CD14-positive monocyte (primary cell): ENCODE data around the gene CD24. TPM values are rescaled to one million over a fixed set of nuclear protein-coding genes. Genes with fewer than 3 reads are reported as not detected.
"Not testable (repeated sequence)": the region's sequence is repeated elsewhere in the genome, so short reads cannot be mapped to it uniquely, and the experiment has no call there.

Source experiments
- DNase-seq, 3 donors: peaks; one replicate each; pipeline ENCODE4 v3.0.0-alpha.2; 2011 to 2022
- H2AFZ ChIP-seq: 2 replicates; pipeline ENCODE4 v1.6.0; 2012; ENCODE audit warnings: mild to moderate bottlenecking, low read depth, low read length, inconsistent platforms; ENCODE audit not compliant: insufficient read depth, poor library complexity, severe bottlenecking
- H3K27ac ChIP-seq, 2 donors: 1 replicate in 1 of 2; 2 replicates in 1 of 2; pipeline ENCODE4 v1.5.1; 2012 to 2013; ENCODE audit warnings: low read length in 2 of 2, control low read depth in 1 of 2, inconsistent platforms in 1 of 2, low read depth in 1 of 2, mild to moderate bottlenecking in 1 of 2
- H3K27me3 ChIP-seq, 2 donors: one replicate each; pipeline versions ENCODE4 v1.6.0 to v1.6.1; 2011 to 2013; ENCODE audit warnings: low read length in 2 of 2; ENCODE audit not compliant: control insufficient read depth in 2 of 2, insufficient read depth in 2 of 2
- H3K36me3 ChIP-seq, 2 donors: replicated peaks in 1 of 2; 1 replicate in 1 of 2; 2 replicates in 1 of 2; pipeline versions ENCODE4 v1.5.1 to v1.6.1; 2012 to 2013; ENCODE audit warnings: low read length in 2 of 2, control low read depth in 1 of 2, inconsistent platforms in 1 of 2, mild to moderate bottlenecking in 1 of 2; ENCODE audit not compliant: insufficient read depth in 2 of 2, control insufficient read depth in 1 of 2
- H3K4me1 ChIP-seq, 2 donors: 1 replicate in 1 of 2; 2 replicates in 1 of 2; pipeline versions ENCODE4 v1.5.1 to v1.6.1; 2012 to 2013; ENCODE audit warnings: low read length in 2 of 2, control low read depth in 1 of 2, inconsistent platforms in 1 of 2, mild to moderate bottlenecking in 1 of 2, moderate library complexity in 1 of 2; ENCODE audit not compliant: insufficient read depth in 2 of 2, control insufficient read depth in 1 of 2
- H3K4me2 ChIP-seq: replicated peaks from 2 replicates; pipeline ENCODE3; 2012; ENCODE audit warnings: low read length, moderate library complexity, mild to moderate bottlenecking; ENCODE audit not compliant: poor library complexity, severe bottlenecking; ENCODE audit errors: extremely low read depth
- H3K4me3 ChIP-seq, 3 experiments: fragments of 200-600 bp in 1 of 3; sonication (generic) in 1 of 3; replicated peaks in 1 of 3; 1 replicate in 2 of 3; 2 replicates in 1 of 3; pipeline ENCODE4 v1.5.1; 2011 to 2013; ENCODE audit warnings: low read length in 3 of 3, mild to moderate bottlenecking in 3 of 3, control low read depth in 2 of 3, low read depth in 2 of 3, inconsistent platforms in 1 of 3, moderate library complexity in 1 of 3
- H3K79me2 ChIP-seq: 2 replicates; pipeline ENCODE4 v1.6.0; 2012; ENCODE audit warnings: mild to moderate bottlenecking, control low read depth, inconsistent platforms, low read length, moderate library complexity; ENCODE audit not compliant: insufficient read depth
- H3K9ac ChIP-seq: 2 replicates; pipeline ENCODE4 v1.6.0; 2017; ENCODE audit warnings: low read length, mild to moderate bottlenecking; ENCODE audit not compliant: insufficient read depth, poor library complexity, severe bottlenecking
- H3K9me3 ChIP-seq, 2 donors: replicated peaks in 1 of 2; 1 replicate in 1 of 2; 2 replicates in 1 of 2; pipeline versions ENCODE4 v1.5.1 to v1.6.1; 2012 to 2013; ENCODE audit warnings: low read length in 2 of 2, control low read depth in 1 of 2; ENCODE audit not compliant: control insufficient read depth in 1 of 2, insufficient read depth in 1 of 2
- H4K20me1 ChIP-seq: 2 replicates; pipeline ENCODE4 v1.6.0; 2012; ENCODE audit warnings: mild to moderate bottlenecking, low read length, control low read depth, moderate library complexity; ENCODE audit not compliant: insufficient read depth
- H3K27ac Mint-ChIP-seq, 7 donors: one replicate each; pipeline ENCODE4 v1.8.0; 2020; ENCODE audit warnings: mild to moderate bottlenecking in 7 of 7, mixed read lengths in 7 of 7, moderate library complexity in 6 of 7, inconsistent platforms in 2 of 7
- H3K27me3 Mint-ChIP-seq, 3 donors: one replicate each; pipeline ENCODE4 v1.8.0; 2021 to 2022; ENCODE audit warnings: low read depth in 3 of 3, mild to moderate bottlenecking in 3 of 3, mixed read lengths in 3 of 3, moderate library complexity in 3 of 3, inconsistent platforms in 1 of 3
- H3K36me3 Mint-ChIP-seq, 2 donors: one replicate each; pipeline ENCODE4 v1.8.0; 2020; ENCODE audit warnings: mixed read lengths in 2 of 2, inconsistent platforms in 1 of 2, mild to moderate bottlenecking in 1 of 2
- H3K4me1 Mint-ChIP-seq: one replicate; pipeline ENCODE4 v1.8.0; 2020; ENCODE audit warnings: mild to moderate bottlenecking, mixed read lengths
- H3K4me3 Mint-ChIP-seq, 2 donors: one replicate each; pipeline ENCODE4 v1.8.0; 2020; ENCODE audit warnings: mild to moderate bottlenecking in 2 of 2, mixed read lengths in 2 of 2, moderate library complexity in 1 of 2
- H3K9me3 Mint-ChIP-seq, 7 donors: one replicate each; pipeline ENCODE4 v1.8.0; 2020 to 2022; ENCODE audit warnings: mixed read lengths in 7 of 7, mild to moderate bottlenecking in 6 of 7, moderate library complexity in 6 of 7, inconsistent platforms in 2 of 7
- WGBS: methylation state at CpG from one replicate; pipeline ENCODE4 v1.1.5; 2013; ENCODE audit warnings: missing lambda C conversion rate; ENCODE audit not compliant: insufficient coverage; 5-methylcytosine and 5-hydroxymethylcytosine counted together
- intact Hi-C, 2 donors: fragments of 100-400 bp; cut with micrococcal nuclease; formaldehyde crosslinking; loops; one replicate each; pipeline versions ENCODE4 v1.15.0 to v1.15.1; 2023
- polyA plus RNA-seq, 3 donors: library from polyadenylated mRNA; depleted of rRNA in 1 of 3; unstranded in 2 of 3; stranded (reverse) in 1 of 3; fragments of 300-500 nt in 2 of 3; fragments of >200 nt in 1 of 3; fragmentation: Illumina TruSeq in 2 of 3; gene quantifications; 1 replicate in 2 of 3; 2 replicates in 1 of 3; pipeline ENCODE4 v1.2.3, GENCODE V29; 2012 to 2021
- TF ChIP-seq, protein P1 (sequence below): fragments of 200-600 bp; IDR thresholded peaks from one replicate; pipeline ENCODE4 v1.8.0; 2022; ENCODE audit warnings: antibody characterized with exemption, mild to moderate bottlenecking

Gene CD24
- polyA plus RNA-seq, 3 donors: 0.05 to 0.46 (median 0.29) TPM

DNA sequence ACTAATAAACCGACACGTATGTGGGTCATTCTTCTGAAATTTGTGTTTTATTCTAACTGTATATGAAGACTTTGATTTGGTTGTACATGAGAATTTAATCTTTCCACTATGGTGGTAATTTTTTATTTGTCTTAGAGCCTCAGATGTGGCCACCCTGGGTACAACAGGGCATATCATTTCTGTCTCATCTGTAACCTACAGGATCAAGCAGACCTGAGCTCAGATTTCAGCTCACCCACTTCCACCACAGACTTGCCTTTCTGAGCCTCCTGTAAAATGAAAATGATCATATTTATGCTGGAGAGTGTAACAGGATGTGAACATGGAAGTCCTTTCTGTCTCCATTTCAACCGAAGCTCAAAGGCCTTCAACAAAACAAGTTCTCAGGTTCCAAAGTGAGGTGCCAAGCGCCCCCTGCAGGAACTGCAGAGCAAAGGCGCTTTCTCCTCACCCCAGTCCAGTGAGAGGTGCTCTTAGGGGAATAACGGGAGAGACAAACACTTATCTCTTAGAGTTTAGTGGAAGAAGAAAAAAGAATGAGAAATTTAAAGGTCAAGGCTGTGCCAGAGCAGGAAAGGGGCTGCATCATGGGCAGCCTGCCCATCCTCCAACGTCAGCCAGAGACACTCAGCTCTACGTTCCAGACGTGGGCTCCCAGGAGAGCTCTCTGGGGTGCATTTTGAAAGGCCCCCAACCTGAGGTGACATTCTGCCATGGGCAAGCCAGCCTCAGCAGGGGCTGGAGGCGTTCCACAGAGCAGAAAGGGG lies 23.0 kb upstream of the CD24 start:
- H3K36me3 Mint-ChIP-seq: no peaks in the 10 kb centered on the region
- H3K27ac ChIP-seq: no peak overlapping the region
- no peaks in the 10 kb centered on the region for H3K4me1 ChIP-seq
- H3K36me3 ChIP-seq: no peaks in the 10 kb centered on the region
- H3K9me3 Mint-ChIP-seq: no peaks in the 10 kb centered on the region
- 83% methylated on average over 4 of the region's 10 CpGs for WGBS
- H3K4me1 Mint-ChIP-seq: peaks cover 4% of the 10 kb centered on the region
- DNase-seq: peak; percentile 29 to 49 (median 37)
- no peak overlapping the region for H3K9ac ChIP-seq
- H3K27ac Mint-ChIP-seq: no peak overlapping the region
- H3K27me3 Mint-ChIP-seq: peaks cover 1 to 6% (median 5%) of the 10 kb centered on the region in 3 donors
- intact Hi-C loops: no loop called here
- no peaks in the 10 kb centered on the region for H4K20me1 ChIP-seq
- H2AFZ ChIP-seq: peak overlapping the region; percentile 39
- no peaks in the 10 kb centered on the region for H3K79me2 ChIP-seq
- TF ChIP-seq, protein P1, sequence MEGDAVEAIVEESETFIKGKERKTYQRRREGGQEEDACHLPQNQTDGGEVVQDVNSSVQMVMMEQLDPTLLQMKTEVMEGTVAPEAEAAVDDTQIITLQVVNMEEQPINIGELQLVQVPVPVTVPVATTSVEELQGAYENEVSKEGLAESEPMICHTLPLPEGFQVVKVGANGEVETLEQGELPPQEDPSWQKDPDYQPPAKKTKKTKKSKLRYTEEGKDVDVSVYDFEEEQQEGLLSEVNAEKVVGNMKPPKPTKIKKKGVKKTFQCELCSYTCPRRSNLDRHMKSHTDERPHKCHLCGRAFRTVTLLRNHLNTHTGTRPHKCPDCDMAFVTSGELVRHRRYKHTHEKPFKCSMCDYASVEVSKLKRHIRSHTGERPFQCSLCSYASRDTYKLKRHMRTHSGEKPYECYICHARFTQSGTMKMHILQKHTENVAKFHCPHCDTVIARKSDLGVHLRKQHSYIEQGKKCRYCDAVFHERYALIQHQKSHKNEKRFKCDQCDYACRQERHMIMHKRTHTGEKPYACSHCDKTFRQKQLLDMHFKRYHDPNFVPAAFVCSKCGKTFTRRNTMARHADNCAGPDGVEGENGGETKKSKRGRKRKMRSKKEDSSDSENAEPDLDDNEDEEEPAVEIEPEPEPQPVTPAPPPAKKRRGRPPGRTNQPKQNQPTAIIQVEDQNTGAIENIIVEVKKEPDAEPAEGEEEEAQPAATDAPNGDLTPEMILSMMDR: peak; percentile 96
- H3K4me3 Mint-ChIP-seq: no peak overlapping the region
- no peak overlapping the region for H3K4me3 ChIP-seq
- no peaks in the 10 kb centered on the region for H3K27me3 ChIP-seq
- H3K4me2 ChIP-seq: no peak overlapping the region
- no peaks in the 10 kb centered on the region for H3K9me3 ChIP-seq

DNA sequence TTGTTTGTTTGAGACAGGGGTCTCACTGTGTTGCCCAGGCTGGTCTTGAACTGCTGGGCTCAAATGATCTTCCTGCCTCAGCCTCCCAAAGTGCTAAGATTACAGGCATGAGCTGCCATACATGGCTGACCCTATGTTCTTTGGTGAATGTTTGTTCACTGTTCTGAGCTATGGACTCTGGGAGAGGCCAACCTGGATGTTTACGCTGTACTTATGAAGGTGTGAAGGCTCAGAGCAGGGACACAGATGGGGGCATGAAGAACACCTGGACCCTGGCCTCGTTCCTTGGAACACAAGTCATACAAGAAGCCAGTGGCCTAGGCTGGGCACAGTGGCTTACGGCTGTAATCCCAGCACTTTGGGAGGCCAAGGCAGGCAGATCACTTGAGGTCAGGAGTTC lies 21.1 kb upstream of the CD24 start:
- H3K4me3 Mint-ChIP-seq: no peak overlapping the region
- TF ChIP-seq, protein P1: no peak
- Histone ChIP-seq H3K79me2 (no peaks in the 10 kb centered on the region), H3K9me3 (no peaks in the 10 kb centered on the region), H3K27ac (no peak overlapping the region), H2AFZ (no peak overlapping the region), H3K4me1 (no peaks in the 10 kb centered on the region), H3K27me3 (no peaks in the 10 kb centered on the region), H3K4me3 (no peak overlapping the region), H3K36me3 (no peaks in the 10 kb centered on the region), H3K4me2 (no peak overlapping the region), H3K9ac (no peak overlapping the region), H4K20me1 (no peaks in the 10 kb centered on the region)
- WGBS: 87% methylated on average over 3 of the region's 3 CpGs
- intact Hi-C loops: no loop called here
- peaks cover 1 to 6% (median 5%) of the 10 kb centered on the region in 3 donors for H3K27me3 Mint-ChIP-seq
- no peak overlapping the region for H3K27ac Mint-ChIP-seq
- no peaks in the 10 kb centered on the region for H3K36me3 Mint-ChIP-seq
- no peaks in the 10 kb centered on the region for H3K9me3 Mint-ChIP-seq
- H3K4me1 Mint-ChIP-seq: peaks cover 4% of the 10 kb centered on the region
- DNase-seq: no peak

GRCh38 chr6:106989737-106990136 lies 15.2 kb upstream of the CD24 start:
- H3K4me1 Mint-ChIP-seq, H3K79me2 ChIP-seq, intact Hi-C loops, H3K9me3 Mint-ChIP-seq, H3K9me3 ChIP-seq, H3K36me3 Mint-ChIP-seq, H3K4me3 ChIP-seq, DNase-seq, H3K27ac Mint-ChIP-seq, H3K27me3 ChIP-seq, H3K4me1 ChIP-seq, H4K20me1 ChIP-seq, H3K4me3 Mint-ChIP-seq, H2AFZ ChIP-seq, H3K27ac ChIP-seq, H3K36me3 ChIP-seq, H3K4me2 ChIP-seq, H3K9ac ChIP-seq: not testable (repeated sequence)
- peaks cover 4 to 10% (median 8%) of the 10 kb centered on the region in 3 donors for H3K27me3 Mint-ChIP-seq
- no CpG with 5 or more reads among the region's 3 CpGs for WGBS
